HCT116 (cell line): ENCODE measurements around the gene MAP2K2. TPM values are rescaled to one million over a fixed set of nuclear protein-coding genes. Genes with fewer than 3 reads are reported as not detected.

ENCODE experiments used
- ATAC-seq: fragments of 200-7000 bp; cut with Tn5 transposase; 2 replicates; pipeline ENCODE4 v1.9.1; 2020; ENCODE audit warnings: mild to moderate bottlenecking, moderate library complexity
- BruUV-seq: library from RNA; stranded (reverse); fragments of 400-500 nt; replicated peaks from 2 replicates; lab custom pipeline; 2021; lab: Mats Ljungman, UMichigan
- CTCF ChIA-PET: fragments of 300-600 bp; sonication (Branson Sonifier 250); formaldehyde crosslinking; loops from one replicate; lab custom pipeline; 2021; ENCODE audit warnings: antibody characterized with exemption; lab: Charles Lee
- POLR2A ChIA-PET: fragments of 300-600, 350-600 bp; sonication (Branson Sonifier 250); formaldehyde crosslinking; loops from one replicate; lab custom pipeline; 2021; ENCODE audit warnings: antibody characterized with exemption; lab: Charles Lee
- RAD21 ChIA-PET, 2 experiments: fragments of 300-600 bp; sonication (Branson Sonifier 250); formaldehyde crosslinking; loops; one replicate each; lab custom pipeline; 2023; ENCODE audit warnings: low total read pairs in 2 of 2; ENCODE audit not compliant: uncharacterized antibody in 2 of 2, unreplicated experiment in 2 of 2, low non-redundant PET in 1 of 2; lab: Charles Lee
- DNase-seq: peaks from one replicate; pipeline ENCODE4 v3.0.0-alpha.2; 2010; ENCODE audit warnings: low read depth, low spot score
- H2AFZ ChIP-seq: fragments of 200-600 bp; shearing (Covaris generic), sonication (generic); 2 replicates; pipeline ENCODE4 v1.6.1; 2017; ENCODE audit warnings: low read depth, mixed run types, mixed read lengths, antibody characterized with exemption, low read length; ENCODE audit not compliant: poor library complexity, severe bottlenecking
- H3K27ac ChIP-seq: 2 replicates; pipeline ENCODE4 v1.5.1; 2012; ENCODE audit warnings: low read depth, low read length
- H3K27me3 ChIP-seq: fragments of 200-600 bp; sonication (generic); 2 replicates; pipeline ENCODE4 v1.6.1; 2016; ENCODE audit warnings: mixed run types, low read length, mixed read lengths; ENCODE audit not compliant: insufficient read depth
- H3K36me3 ChIP-seq, 2 experiments: fragments of 200-500 bp in 1 of 2; fragments of 200-600 bp in 1 of 2; sonication (Bioruptor generic) in 1 of 2; sonication (generic) in 1 of 2; 2 replicates each; pipeline versions ENCODE4 v1.5.1 to v1.6.1; 2014 to 2016; ENCODE audit warnings: low read length in 2 of 2, inconsistent platforms in 1 of 2, mixed read lengths in 1 of 2, mixed run types in 1 of 2; ENCODE audit not compliant: insufficient read depth in 2 of 2, control insufficient read depth in 1 of 2
- H3K4me1 ChIP-seq, 2 experiments: fragments of 200-600 bp in 1 of 2; sonication (generic) in 1 of 2; 2 replicates each; pipeline versions ENCODE4 v1.5.1 to v1.6.1; 2012 to 2017; ENCODE audit warnings: low read length in 2 of 2, inconsistent platforms in 1 of 2, mild to moderate bottlenecking in 1 of 2, mixed read lengths in 1 of 2, mixed run types in 1 of 2, moderate library complexity in 1 of 2; ENCODE audit not compliant: insufficient read depth in 2 of 2, control insufficient read depth in 1 of 2
- H3K4me2 ChIP-seq: fragments of 200-600 bp; sonication (generic); 2 replicates; pipeline ENCODE4 v1.6.1; 2017; ENCODE audit warnings: mixed run types, low read length, mixed read lengths
- H3K4me3 ChIP-seq, 2 experiments: fragments of 200-600 bp in 1 of 2; sonication (generic) in 1 of 2; replicated peaks in 1 of 2; 2 replicates each; pipeline ENCODE4 v1.5.1; 2011 to 2016; ENCODE audit warnings: low read length in 2 of 2, control low read depth in 1 of 2, low read depth in 1 of 2, mild to moderate bottlenecking in 1 of 2, mixed read lengths in 1 of 2, mixed run types in 1 of 2
- H3K79me2 ChIP-seq: fragments of 200-600 bp; sonication (generic); 2 replicates; pipeline ENCODE4 v1.6.1; 2017; ENCODE audit warnings: mild to moderate bottlenecking, mixed run types, low read length, moderate library complexity, mixed read lengths; ENCODE audit not compliant: insufficient read depth
- H3K9ac ChIP-seq: fragments of 200-600 bp; sonication (generic); 2 replicates; pipeline ENCODE4 v1.6.1; 2016; ENCODE audit warnings: low read length, mixed read lengths
- H3K9me2 ChIP-seq: fragments of 200-600 bp; sonication (generic), shearing (Covaris generic); 2 replicates; pipeline ENCODE4 v1.6.1; 2017; ENCODE audit warnings: mixed run types, mild to moderate bottlenecking, moderate library complexity; ENCODE audit not compliant: insufficient read depth
- H3K9me3 ChIP-seq, 2 experiments: fragments of 200-500 bp in 1 of 2; fragments of 200-600 bp in 1 of 2; sonication (Bioruptor generic) in 1 of 2; sonication (generic) in 1 of 2; 2 replicates each; pipeline ENCODE4 v1.6.1; 2014 to 2017; ENCODE audit warnings: low read length in 2 of 2, mixed read lengths in 2 of 2, inconsistent platforms in 1 of 2, low read depth in 1 of 2, mild to moderate bottlenecking in 1 of 2, mixed run types in 1 of 2, moderate library complexity in 1 of 2; ENCODE audit not compliant: control insufficient read depth in 1 of 2, insufficient read depth in 1 of 2
- H4K20me1 ChIP-seq: fragments of 200-600 bp; sonication (generic), shearing (Covaris generic); 2 replicates; pipeline ENCODE4 v1.6.1; 2017; ENCODE audit warnings: mixed run types, mild to moderate bottlenecking, moderate library complexity; ENCODE audit not compliant: insufficient read depth
- CEBPB ChIP-seq: IDR thresholded peaks from 2 replicates; pipeline ENCODE4 v1.6.1; 2012; ENCODE audit warnings: low read depth
- EGR1 ChIP-seq: IDR thresholded peaks from 2 replicates; pipeline ENCODE4 v1.6.1; 2012; ENCODE audit warnings: low read depth
- EZH2 ChIP-seq: fragments of 200-600 bp; sonication (generic); IDR thresholded peaks from 2 replicates; pipeline ENCODE4 v1.6.1; 2017; ENCODE audit warnings: antibody characterized with exemption, mixed run types
- FOSL1 ChIP-seq: IDR thresholded peaks from 2 replicates; pipeline ENCODE4 v1.6.1; 2012; ENCODE audit warnings: low read depth
- JUND ChIP-seq: IDR thresholded peaks from 2 replicates; pipeline ENCODE4 v1.6.1; 2012
- RAD21 ChIP-seq: IDR thresholded peaks from 2 replicates; pipeline ENCODE4 v1.6.1; 2012; ENCODE audit warnings: low read depth, mild to moderate bottlenecking
- SIN3A ChIP-seq: IDR thresholded peaks from 2 replicates; pipeline ENCODE4 v1.6.1; 2012; ENCODE audit warnings: low read depth
- YY1 ChIP-seq: IDR thresholded peaks from 2 replicates; pipeline ENCODE4 v1.6.1; 2011; ENCODE audit warnings: low read length, low read depth, moderate library complexity, mild to moderate bottlenecking; ENCODE audit not compliant: insufficient replicate concordance; ENCODE audit errors: extremely low read depth
- ZFX ChIP-seq: fragments of 450-650 bp; IDR thresholded peaks from 2 replicates; pipeline ENCODE4 v1.6.1; 2017
- ZNF274 ChIP-seq: fragments of 200-500 bp; sonication (Bioruptor generic); IDR thresholded peaks from 2 replicates; pipeline ENCODE4 v1.6.1; 2014; ENCODE audit warnings: mild to moderate bottlenecking, low read depth, low read length, inconsistent platforms
- intact Hi-C: fragments of 100-400 bp; cut with micrococcal nuclease; formaldehyde crosslinking; loops from 2 replicates; pipeline ENCODE4 v1.10.0; 2022
- total RNA-seq: library from RNA; stranded (reverse); gene quantifications from one replicate; pipeline ENCODE4 v1.2.1, GENCODE V29; 2021; ENCODE audit not compliant: unreplicated experiment
- TF ChIP-seq, protein P1 (sequence below): IDR thresholded peaks from 2 replicates; pipeline ENCODE4 v1.6.1; 2011; ENCODE audit warnings: mild to moderate bottlenecking, low read length, moderate library complexity; ENCODE audit not compliant: insufficient replicate concordance; ENCODE audit errors: extremely low read depth
- TF ChIP-seq, protein P2 (sequence below): IDR thresholded peaks from 2 replicates; pipeline ENCODE4 v1.6.1; 2012; ENCODE audit warnings: low read depth
- TF ChIP-seq, protein P3 (sequence below): IDR thresholded peaks from 2 replicates; pipeline ENCODE4 v1.6.1; 2012

MAP2K2 gene
- total RNA-seq, 1 experiment from 2014 or later: 186 TPM

DNA sequence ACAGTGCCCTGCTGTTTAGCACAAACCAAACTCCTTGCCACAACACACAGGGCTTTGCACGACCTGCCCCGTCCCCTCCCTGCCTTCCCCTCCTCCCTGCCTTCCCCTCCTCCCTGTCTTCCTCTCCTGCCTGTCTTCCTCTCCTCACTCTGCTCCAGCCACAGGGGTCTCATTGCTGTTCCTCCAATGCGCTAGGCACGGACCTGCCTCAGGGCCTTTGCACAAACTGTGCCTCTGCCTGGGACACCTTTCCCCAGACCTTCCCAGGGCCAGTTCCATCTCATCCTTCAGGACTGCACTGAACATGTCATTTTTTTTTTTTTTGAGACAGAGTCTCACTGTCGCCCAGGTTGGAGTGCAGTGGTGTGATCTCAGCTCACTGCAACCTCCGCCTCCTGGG, 27.7 kb upstream of the MAP2K2 start:
- ChIA-PET POLR2A (no interaction called here), CTCF (no interaction called here), RAD21 (no interaction called here)
- Histone ChIP-seq H2AFZ (no peak overlapping the region), H3K9me2 (no peaks in the 10 kb centered on the region), H3K9ac (no peak overlapping the region), H3K4me2 (no peak overlapping the region), H3K9me3 (no peaks in the 10 kb centered on the region), H3K27ac (no peak overlapping the region), H3K4me3 (no peak overlapping the region), H3K79me2 (no peaks in the 10 kb centered on the region), H3K36me3 (no peaks in the 10 kb centered on the region), H3K27me3 (no peaks in the 10 kb centered on the region), H3K4me1 (peaks cover 0 to 12% of the 10 kb centered on the region in 2 experiments; a peak in 3 of 4 replicates), H4K20me1 (no peaks in the 10 kb centered on the region)
- intact Hi-C loops: no loop called here
- no TSS peak for BruUV-seq
- ATAC-seq: no peak
- TF ChIP-seq CEBPB: no peak
- no peak for DNase-seq

- Histone ChIP-seq H3K36me3 (no peaks in the 10 kb centered on the region), H3K4me1 (peaks cover 10 to 28% of the 10 kb centered on the region in 2 experiments), H3K9me2 (no peaks in the 10 kb centered on the region), H3K27me3 (no peaks in the 10 kb centered on the region), H3K27ac (no peak overlapping the region), H2AFZ (no peak overlapping the region), H4K20me1 (no peaks in the 10 kb centered on the region), H3K4me2 (no peak overlapping the region), H3K4me3 (no peak overlapping the region), H3K9ac (no peak overlapping the region), H3K79me2 (no peaks in the 10 kb centered on the region), H3K9me3 (no peaks in the 10 kb centered on the region)
- no peak for DNase-seq
- ChIA-PET RAD21 (no interaction called here), POLR2A (no interaction called here), CTCF (interaction anchor here (0.6 kb wide), 1 partner anchor 83 kb away, joined by 3 read pairs; no protein-coding TSS in a partner anchor)
- no TSS peak for BruUV-seq
- intact Hi-C loops: loop anchor here (10.0 kb wide), 1 partner anchor 295 kb away; no protein-coding TSS in a partner anchor
- ATAC-seq: no peak
- TF ChIP-seq CEBPB (no peak), EGR1 (no peak), EZH2 (no peak), ZFX (no peak), RAD21 (no peak), YY1 (no peak), JUND (no peak), SIN3A (no peak), FOSL1 (no peak), ZNF274 (no peak)
- TF ChIP-seq, protein P1, sequence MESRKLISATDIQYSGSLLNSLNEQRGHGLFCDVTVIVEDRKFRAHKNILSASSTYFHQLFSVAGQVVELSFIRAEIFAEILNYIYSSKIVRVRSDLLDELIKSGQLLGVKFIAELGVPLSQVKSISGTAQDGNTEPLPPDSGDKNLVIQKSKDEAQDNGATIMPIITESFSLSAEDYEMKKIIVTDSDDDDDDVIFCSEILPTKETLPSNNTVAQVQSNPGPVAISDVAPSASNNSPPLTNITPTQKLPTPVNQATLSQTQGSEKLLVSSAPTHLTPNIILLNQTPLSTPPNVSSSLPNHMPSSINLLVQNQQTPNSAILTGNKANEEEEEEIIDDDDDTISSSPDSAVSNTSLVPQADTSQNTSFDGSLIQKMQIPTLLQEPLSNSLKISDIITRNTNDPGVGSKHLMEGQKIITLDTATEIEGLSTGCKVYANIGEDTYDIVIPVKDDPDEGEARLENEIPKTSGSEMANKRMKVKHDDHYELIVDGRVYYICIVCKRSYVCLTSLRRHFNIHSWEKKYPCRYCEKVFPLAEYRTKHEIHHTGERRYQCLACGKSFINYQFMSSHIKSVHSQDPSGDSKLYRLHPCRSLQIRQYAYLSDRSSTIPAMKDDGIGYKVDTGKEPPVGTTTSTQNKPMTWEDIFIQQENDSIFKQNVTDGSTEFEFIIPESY: no peak
- TF ChIP-seq, protein P2, sequence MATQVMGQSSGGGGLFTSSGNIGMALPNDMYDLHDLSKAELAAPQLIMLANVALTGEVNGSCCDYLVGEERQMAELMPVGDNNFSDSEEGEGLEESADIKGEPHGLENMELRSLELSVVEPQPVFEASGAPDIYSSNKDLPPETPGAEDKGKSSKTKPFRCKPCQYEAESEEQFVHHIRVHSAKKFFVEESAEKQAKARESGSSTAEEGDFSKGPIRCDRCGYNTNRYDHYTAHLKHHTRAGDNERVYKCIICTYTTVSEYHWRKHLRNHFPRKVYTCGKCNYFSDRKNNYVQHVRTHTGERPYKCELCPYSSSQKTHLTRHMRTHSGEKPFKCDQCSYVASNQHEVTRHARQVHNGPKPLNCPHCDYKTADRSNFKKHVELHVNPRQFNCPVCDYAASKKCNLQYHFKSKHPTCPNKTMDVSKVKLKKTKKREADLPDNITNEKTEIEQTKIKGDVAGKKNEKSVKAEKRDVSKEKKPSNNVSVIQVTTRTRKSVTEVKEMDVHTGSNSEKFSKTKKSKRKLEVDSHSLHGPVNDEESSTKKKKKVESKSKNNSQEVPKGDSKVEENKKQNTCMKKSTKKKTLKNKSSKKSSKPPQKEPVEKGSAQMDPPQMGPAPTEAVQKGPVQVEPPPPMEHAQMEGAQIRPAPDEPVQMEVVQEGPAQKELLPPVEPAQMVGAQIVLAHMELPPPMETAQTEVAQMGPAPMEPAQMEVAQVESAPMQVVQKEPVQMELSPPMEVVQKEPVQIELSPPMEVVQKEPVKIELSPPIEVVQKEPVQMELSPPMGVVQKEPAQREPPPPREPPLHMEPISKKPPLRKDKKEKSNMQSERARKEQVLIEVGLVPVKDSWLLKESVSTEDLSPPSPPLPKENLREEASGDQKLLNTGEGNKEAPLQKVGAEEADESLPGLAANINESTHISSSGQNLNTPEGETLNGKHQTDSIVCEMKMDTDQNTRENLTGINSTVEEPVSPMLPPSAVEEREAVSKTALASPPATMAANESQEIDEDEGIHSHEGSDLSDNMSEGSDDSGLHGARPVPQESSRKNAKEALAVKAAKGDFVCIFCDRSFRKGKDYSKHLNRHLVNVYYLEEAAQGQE: no peak
- TF ChIP-seq, protein P3, sequence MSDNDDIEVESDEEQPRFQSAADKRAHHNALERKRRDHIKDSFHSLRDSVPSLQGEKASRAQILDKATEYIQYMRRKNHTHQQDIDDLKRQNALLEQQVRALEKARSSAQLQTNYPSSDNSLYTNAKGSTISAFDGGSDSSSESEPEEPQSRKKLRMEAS: no peak
Measured at GRCh38 chr19:4149518-4150288, 25.8 kb upstream of the MAP2K2 start.
